ENCODE measurements around the gene DNAJC1.

DNAJC1 gene

GRCh38 chr10:22005763-22006162, 2.2 kb upstream of the DNAJC1 start:
- TF ChIP-seq CTCF (IDR thresholded peaks at IDR 0.05), result no peak
- Histone ChIP-seq H3K27ac (no peak overlapping the region), H3K36me3 (no peaks in the 10 kb centered on the region), H3K9me3 (no peaks in the 10 kb centered on the region), H3K4me1 (ENCODE audit: control insufficient read depth in 1 of 2, insufficient read depth in 1 of 2, low read depth in 1 of 2, low read length in 1 of 2) (peaks cover 17 to 20% of the 10 kb centered on the region in 2 experiments), H3K27me3 (no peaks in the 10 kb centered on the region), H3K4me3 (ENCODE audit: low read depth in 1 of 2, low read length in 1 of 2) (no peak overlapping the region)

GRCh38 chr10:22003964-22004281, 393 bp upstream of the DNAJC1 start:
- H3K27me3 ChIP-seq, result no peaks in the 10 kb centered on the region
- H3K9me3 ChIP-seq, result no peaks in the 10 kb centered on the region
- H3K27ac ChIP-seq, result peak overlapping the region; percentile 83
- TF ChIP-seq CTCF (IDR thresholded peaks at IDR 0.05), result no peak
- no peaks in the 10 kb centered on the region for H3K36me3 ChIP-seq
- H3K4me1 ChIP-seq (ENCODE audit: control insufficient read depth in 1 of 2, insufficient read depth in 1 of 2, low read depth in 1 of 2, low read length in 1 of 2), result peaks cover 17 to 20% of the 10 kb centered on the region in 2 experiments
- peak overlapping the region; percentile 71 for H3K4me3 ChIP-seq (ENCODE audit: low read depth in 1 of 2, low read length in 1 of 2)

- peak overlapping the region; percentile 71 for H3K4me3 ChIP-seq (ENCODE audit: low read depth in 1 of 2, low read length in 1 of 2)
- H3K4me1 ChIP-seq (ENCODE audit: control insufficient read depth in 1 of 2, insufficient read depth in 1 of 2, low read depth in 1 of 2, low read length in 1 of 2), result peaks cover 17 to 20% of the 10 kb centered on the region in 2 experiments
- no peak for TF ChIP-seq CTCF (IDR thresholded peaks at IDR 0.05)
Observed at GRCh38 chr10:22002591-22003176, 846 bp downstream of the DNAJC1 start.

GRCh38 chr10:21995557-21995956, 8.0 kb downstream of the DNAJC1 start:
- Histone ChIP-seq H3K9me3 (no peaks in the 10 kb centered on the region), H3K4me3 (ENCODE audit: low read depth in 1 of 2, low read length in 1 of 2) (no peak overlapping the region), H3K4me1 (ENCODE audit: control insufficient read depth in 1 of 2, insufficient read depth in 1 of 2, low read depth in 1 of 2, low read length in 1 of 2) (peaks cover 19 to 21% of the 10 kb centered on the region in 2 experiments), H3K27me3 (no peaks in the 10 kb centered on the region), H3K36me3 (no peaks in the 10 kb centered on the region), H3K27ac (no peak overlapping the region)
- no peak for TF ChIP-seq CTCF (IDR thresholded peaks at IDR 0.05)

More at GRCh38 chr10:22002591-22003176, 846 bp downstream of the DNAJC1 start:
- peak overlapping the region; percentile 83 for H3K27ac ChIP-seq
- no peaks in the 10 kb centered on the region for H3K9me3 ChIP-seq
- H3K36me3 ChIP-seq, result no peaks in the 10 kb centered on the region
- H3K27me3 ChIP-seq, result no peaks in the 10 kb centered on the region

GRCh38 chr10:21993360-21994001, 10.0 kb downstream of the DNAJC1 start:
- Histone ChIP-seq H3K36me3 (no peaks in the 10 kb centered on the region), H3K4me1 (ENCODE audit: control insufficient read depth in 1 of 2, insufficient read depth in 1 of 2, low read depth in 1 of 2, low read length in 1 of 2) (peaks cover 19 to 21% of the 10 kb centered on the region in 2 experiments), H3K27me3 (no peaks in the 10 kb centered on the region), H3K4me3 (ENCODE audit: low read depth in 1 of 2, low read length in 1 of 2) (no peak overlapping the region), H3K9me3 (no peaks in the 10 kb centered on the region), H3K27ac (no peak overlapping the region)
- peak; percentile 65 for TF ChIP-seq CTCF (IDR thresholded peaks at IDR 0.05)
